ENCODE results near the gene LIMS2. TPM values are rescaled to one million over a fixed set of nuclear protein-coding genes. Genes with fewer than 3 reads are reported as not detected.

Gene LIMS2
- total and polyA plus RNA-seq, 2 experiments from 2014 or later: 1.6 to 3.5 TPM

GRCh38 chr2:127625572-127625951 lies 49.8 kb downstream of the LIMS2 start:
- no peaks in the 10 kb centered on the region for H4K20me1 ChIP-seq (replicated peaks; ENCODE audit: insufficient read depth)
- Mint-ChIP-seq H3K9me3 (no peaks in the 10 kb centered on the region), H3K27ac (no peak overlapping the region), H3K4me3 (no peak overlapping the region), H3K4me1 (peaks cover 3% of the 10 kb centered on the region; the same call in 2 of the 3 replicates), H3K36me3 (ENCODE audit: low read depth) (no peaks in the 10 kb centered on the region), H3K27me3 (ENCODE audit: insufficient read depth, low read depth, poor library complexity) (no peaks in the 10 kb centered on the region)
- TF ChIP-seq CREB1 (CRISPR knock-in tag; IDR thresholded peaks at IDR 0.05; ENCODE audit: low read depth) (no peak), ZNF462 (CRISPR knock-in tag; IDR thresholded peaks at IDR 0.05) (no peak), REST (IDR thresholded peaks at IDR 0.05; ENCODE audit: unreplicated experiment) (no peak), ZNF331 (CRISPR knock-in tag; IDR thresholded peaks at IDR 0.05; ENCODE audit: low read depth) (no peak), STAT1 (IDR thresholded peaks at IDR 0.05; ENCODE audit: unreplicated experiment) (no peak), EZH2phosphoT487 (IDR thresholded peaks at IDR 0.05; ENCODE audit: unreplicated experiment) (no peak), NANOG (IDR thresholded peaks at IDR 0.05; ENCODE audit: borderline replicate concordance) (no peak)
- TF ChIP-seq, protein P1, sequence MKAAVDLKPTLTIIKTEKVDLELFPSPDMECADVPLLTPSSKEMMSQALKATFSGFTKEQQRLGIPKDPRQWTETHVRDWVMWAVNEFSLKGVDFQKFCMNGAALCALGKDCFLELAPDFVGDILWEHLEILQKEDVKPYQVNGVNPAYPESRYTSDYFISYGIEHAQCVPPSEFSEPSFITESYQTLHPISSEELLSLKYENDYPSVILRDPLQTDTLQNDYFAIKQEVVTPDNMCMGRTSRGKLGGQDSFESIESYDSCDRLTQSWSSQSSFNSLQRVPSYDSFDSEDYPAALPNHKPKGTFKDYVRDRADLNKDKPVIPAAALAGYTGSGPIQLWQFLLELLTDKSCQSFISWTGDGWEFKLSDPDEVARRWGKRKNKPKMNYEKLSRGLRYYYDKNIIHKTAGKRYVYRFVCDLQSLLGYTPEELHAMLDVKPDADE (IDR thresholded peaks at IDR 0.05): no peak
- TF ChIP-seq, protein P2, sequence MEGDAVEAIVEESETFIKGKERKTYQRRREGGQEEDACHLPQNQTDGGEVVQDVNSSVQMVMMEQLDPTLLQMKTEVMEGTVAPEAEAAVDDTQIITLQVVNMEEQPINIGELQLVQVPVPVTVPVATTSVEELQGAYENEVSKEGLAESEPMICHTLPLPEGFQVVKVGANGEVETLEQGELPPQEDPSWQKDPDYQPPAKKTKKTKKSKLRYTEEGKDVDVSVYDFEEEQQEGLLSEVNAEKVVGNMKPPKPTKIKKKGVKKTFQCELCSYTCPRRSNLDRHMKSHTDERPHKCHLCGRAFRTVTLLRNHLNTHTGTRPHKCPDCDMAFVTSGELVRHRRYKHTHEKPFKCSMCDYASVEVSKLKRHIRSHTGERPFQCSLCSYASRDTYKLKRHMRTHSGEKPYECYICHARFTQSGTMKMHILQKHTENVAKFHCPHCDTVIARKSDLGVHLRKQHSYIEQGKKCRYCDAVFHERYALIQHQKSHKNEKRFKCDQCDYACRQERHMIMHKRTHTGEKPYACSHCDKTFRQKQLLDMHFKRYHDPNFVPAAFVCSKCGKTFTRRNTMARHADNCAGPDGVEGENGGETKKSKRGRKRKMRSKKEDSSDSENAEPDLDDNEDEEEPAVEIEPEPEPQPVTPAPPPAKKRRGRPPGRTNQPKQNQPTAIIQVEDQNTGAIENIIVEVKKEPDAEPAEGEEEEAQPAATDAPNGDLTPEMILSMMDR (conservative IDR thresholded peaks at IDR 0.05; ENCODE audit: low read depth in 2 of 2): no peak
- no peaks in the 10 kb centered on the region for H3F3A ChIP-seq (replicated peaks; ENCODE audit: low read depth)
- no peak overlapping the region for H3K4me2 ChIP-seq
- DNase-seq (ENCODE audit: low spot score): no peak
- no peak overlapping the region for H3K4me3 ChIP-seq
- no peak overlapping the region for H3K27ac ChIP-seq (ENCODE audit: low read depth)
- no peaks in the 10 kb centered on the region for H3K27me3 ChIP-seq (ENCODE audit: insufficient read depth)
- ATAC-seq: no peak
- no peaks in the 10 kb centered on the region for H3K9me2 ChIP-seq (ENCODE audit: insufficient read depth)
- no peaks in the 10 kb centered on the region for H3K4me1 ChIP-seq (ENCODE audit: insufficient read depth)
- H2AFZ ChIP-seq: no peak overlapping the region
- no peaks in the 10 kb centered on the region for H3K79me2 ChIP-seq (replicated peaks; ENCODE audit: insufficient read depth)
- H3K36me3 ChIP-seq (ENCODE audit: insufficient read depth): no peaks in the 10 kb centered on the region
